Nephron progenitor cell (in vitro differentiated cells): Measurements from ENCODE around the gene SLC24A4.
A peak's percentile ranks its signal among the peaks of the same experiment; 100 is the strongest.

Experiments used
- DNase-seq: peaks from one replicate; pipeline ENCODE4 v3.0.0; 2021
- H3K27ac Mint-ChIP-seq: 2 replicates; pipeline ENCODE4 v1.8.0; 2021; ENCODE audit warnings: mild to moderate bottlenecking, moderate library complexity, mixed read lengths
- H3K27me3 Mint-ChIP-seq: 2 replicates; pipeline ENCODE4 v1.8.0; 2021; ENCODE audit warnings: mild to moderate bottlenecking, low read depth, mixed read lengths; ENCODE audit not compliant: poor library complexity
- H3K36me3 Mint-ChIP-seq: 2 replicates; pipeline ENCODE4 v1.8.0; 2021; ENCODE audit warnings: low read depth, mixed read lengths
- H3K4me1 Mint-ChIP-seq: 2 replicates; pipeline ENCODE4 v1.8.0; 2021; ENCODE audit warnings: mixed read lengths
- H3K4me3 Mint-ChIP-seq: 2 replicates; pipeline ENCODE4 v1.8.0; 2021; ENCODE audit warnings: mild to moderate bottlenecking, moderate library complexity, mixed read lengths
- H3K9me3 Mint-ChIP-seq: 2 replicates; pipeline ENCODE4 v1.8.0; 2021; ENCODE audit warnings: mild to moderate bottlenecking, moderate library complexity, mixed read lengths
- CTCF ChIP-seq: fragments of 200-600 bp; sonication (generic); IDR thresholded peaks from 2 replicates; pipeline ENCODE4 v1.5.0; 2021; ENCODE audit warnings: antibody characterized with exemption

SLC24A4 gene

GRCh38 chr14:92348154-92348553 lies 25.2 kb downstream of the SLC24A4 start:
- H3K4me3 Mint-ChIP-seq = no peak overlapping the region
- TF ChIP-seq CTCF = no peak
- no peak overlapping the region for H3K27ac Mint-ChIP-seq
- no peaks in the 10 kb centered on the region for H3K36me3 Mint-ChIP-seq
- DNase-seq = no peak
- peaks cover 29% of the 10 kb centered on the region for H3K27me3 Mint-ChIP-seq
- no peaks in the 10 kb centered on the region for H3K4me1 Mint-ChIP-seq
- H3K9me3 Mint-ChIP-seq = peaks cover 3% of the 10 kb centered on the region

GRCh38 chr14:92351750-92352149 lies 28.8 kb downstream of the SLC24A4 start:
- no peaks in the 10 kb centered on the region for H3K9me3 Mint-ChIP-seq
- H3K27me3 Mint-ChIP-seq = peaks cover 24% of the 10 kb centered on the region
- no peaks in the 10 kb centered on the region for H3K36me3 Mint-ChIP-seq
- no peak overlapping the region for H3K4me3 Mint-ChIP-seq
- H3K4me1 Mint-ChIP-seq = no peaks in the 10 kb centered on the region
- no peak overlapping the region for H3K27ac Mint-ChIP-seq
- TF ChIP-seq CTCF = no peak
- no peak for DNase-seq

GRCh38 chr14:92352158-92352985 lies 29.4 kb downstream of the SLC24A4 start:
- H3K27ac Mint-ChIP-seq = no peak overlapping the region
- DNase-seq = no peak
- peaks cover 24% of the 10 kb centered on the region for H3K27me3 Mint-ChIP-seq
- H3K4me3 Mint-ChIP-seq = no peak overlapping the region
- H3K4me1 Mint-ChIP-seq = no peaks in the 10 kb centered on the region
- no peaks in the 10 kb centered on the region for H3K36me3 Mint-ChIP-seq
- no peaks in the 10 kb centered on the region for H3K9me3 Mint-ChIP-seq
- peak; percentile 16 for TF ChIP-seq CTCF

GRCh38 chr14:92353447-92353846 lies 30.5 kb downstream of the SLC24A4 start:
- H3K4me1 Mint-ChIP-seq = no peaks in the 10 kb centered on the region
- no peak overlapping the region for H3K4me3 Mint-ChIP-seq
- no peaks in the 10 kb centered on the region for H3K9me3 Mint-ChIP-seq
- TF ChIP-seq CTCF = no peak
- no peak for DNase-seq
- no peaks in the 10 kb centered on the region for H3K36me3 Mint-ChIP-seq
- peaks cover 21% of the 10 kb centered on the region for H3K27me3 Mint-ChIP-seq
- no peak overlapping the region for H3K27ac Mint-ChIP-seq

- Mint-ChIP-seq H3K4me3 (no peak overlapping the region), H3K9me3 (no peaks in the 10 kb centered on the region), H3K27ac (no peak overlapping the region), H3K27me3 (peaks cover 27% of the 10 kb centered on the region), H3K36me3 (no peaks in the 10 kb centered on the region), H3K4me1 (no peaks in the 10 kb centered on the region)
- DNase-seq = no peak
- no peak for TF ChIP-seq CTCF
Measured at GRCh38 chr14:92356677-92357076, 33.7 kb downstream of the SLC24A4 start.
